HEK293 (cell line): ENCODE measurements around the gene BZW2.

Experiments used
- CTCF ChIA-PET: fragments of 350-600 bp; formaldehyde crosslinking; extraction: SDS; loops from one replicate; lab custom pipeline; 2021; ENCODE audit warnings: antibody characterized with exemption; lab: Yijun Ruan, JAX
- POLR2A ChIA-PET: fragments of 300-600 bp; formaldehyde crosslinking; extraction: SDS; loops from one replicate; lab custom pipeline; 2020; ENCODE audit warnings: antibody characterized with exemption, inconsistent platforms; lab: Yijun Ruan, JAX
- H3K27ac ChIP-seq: fragments of 200-500 bp; sonication (Bioruptor generic); 2 replicates; pipeline ENCODE4 v1.5.1; 2014; ENCODE audit warnings: low read depth, low read length, control low read depth, inconsistent platforms; ENCODE audit errors: extremely low read depth
- H3K36me3 ChIP-seq, 2 experiments: fragments of 200-500 bp in 1 of 2; sonication (Bioruptor generic) in 1 of 2; 1 replicate in 1 of 2; 2 replicates in 1 of 2; pipeline ENCODE4 v1.5.1; 2014 to 2017; ENCODE audit warnings: inconsistent platforms in 2 of 2, low read length in 2 of 2; ENCODE audit not compliant: control insufficient read depth in 2 of 2, insufficient read depth in 1 of 2
- H3K4me1 ChIP-seq: fragments of 200-500 bp; sonication (Bioruptor generic); 2 replicates; pipeline ENCODE4 v1.5.1; 2014; ENCODE audit warnings: mild to moderate bottlenecking, low read length, inconsistent platforms; ENCODE audit not compliant: control insufficient read depth, insufficient read depth
- H3K4me3 ChIP-seq: 2 replicates; pipeline ENCODE4 v1.5.1; 2011; ENCODE audit warnings: low read depth, mild to moderate bottlenecking, control low read depth, low read length, moderate library complexity
- H3K9me3 ChIP-seq: fragments of 200-500 bp; sonication (Bioruptor generic); 2 replicates; pipeline ENCODE4 v1.5.1; 2014; ENCODE audit warnings: low read depth, low read length, inconsistent platforms; ENCODE audit not compliant: control insufficient read depth, insufficient read depth
- GLIS1 ChIP-seq: fragments of 450-650 bp; formaldehyde crosslinking; IDR thresholded peaks from 2 replicates; pipeline ENCODE4 v1.5.1; 2016; ENCODE audit warnings: missing biosample characterization, missing genetic modification characterization
- KLF17 ChIP-seq: fragments of 450-650 bp; formaldehyde crosslinking; IDR thresholded peaks from 2 replicates; pipeline ENCODE4 v1.5.1; 2016; ENCODE audit warnings: missing biosample characterization, missing genetic modification characterization
- SALL2 ChIP-seq: fragments of 450-650 bp; formaldehyde crosslinking; IDR thresholded peaks from 2 replicates; pipeline ENCODE4 v1.5.0; 2017; ENCODE audit warnings: missing biosample characterization, mild to moderate bottlenecking, missing genetic modification characterization, borderline replicate concordance
- SCRT1 ChIP-seq: fragments of 450-650 bp; formaldehyde crosslinking; IDR thresholded peaks from 2 replicates; pipeline ENCODE4 v1.5.1; 2016; ENCODE audit warnings: missing biosample characterization, missing genetic modification characterization, borderline replicate concordance
- TCF7L2 ChIP-seq: IDR thresholded peaks from 2 replicates; pipeline ENCODE4 v1.6.1; 2011; ENCODE audit warnings: low read depth, mild to moderate bottlenecking, inconsistent platforms, low read length, moderate library complexity, borderline replicate concordance
- TSHZ1 ChIP-seq: fragments of 450-650 bp; formaldehyde crosslinking; IDR thresholded peaks from 2 replicates; pipeline ENCODE4 v1.5.1; 2016; ENCODE audit warnings: missing biosample characterization, missing genetic modification characterization, borderline replicate concordance
- ZBTB20 ChIP-seq: fragments of 450-650 bp; formaldehyde crosslinking; IDR thresholded peaks from 2 replicates; pipeline ENCODE4 v1.5.1; 2016; ENCODE audit warnings: missing biosample characterization, missing genetic modification characterization
- ZNF146 ChIP-seq: fragments of 450-650 bp; formaldehyde crosslinking; IDR thresholded peaks from 2 replicates; pipeline ENCODE4 v1.5.1; 2016; ENCODE audit warnings: missing biosample characterization, missing genetic modification characterization
- ZNF274 ChIP-seq, 2 experiments: fragments of 200-500 bp in 1 of 2; fragments of 450-650 bp in 1 of 2; sonication (Bioruptor generic) in 1 of 2; formaldehyde crosslinking in 1 of 2; IDR thresholded peaks; 2 replicates each; pipeline versions ENCODE4 v1.5.1 to v1.6.1; 2014 to 2016; ENCODE audit warnings: borderline replicate concordance in 1 of 2, inconsistent platforms in 1 of 2, low read length in 1 of 2, missing biosample characterization in 1 of 2, missing genetic modification characterization in 1 of 2
- ZNF350 ChIP-seq: fragments of 450-650 bp; formaldehyde crosslinking; IDR thresholded peaks from 2 replicates; pipeline ENCODE4 v1.5.0; 2017; ENCODE audit warnings: missing biosample characterization, mild to moderate bottlenecking, missing genetic modification characterization
- ZNF529 ChIP-seq: fragments of 450-650 bp; formaldehyde crosslinking; IDR thresholded peaks from 2 replicates; pipeline ENCODE4 v1.5.1; 2017; ENCODE audit warnings: missing genetic modification characterization, missing biosample characterization; ENCODE audit not compliant: insufficient replicate concordance
- ZNF555 ChIP-seq: fragments of 450-650 bp; formaldehyde crosslinking; conservative IDR thresholded peaks from 2 replicates; pipeline ENCODE4 v1.5.1; 2017; ENCODE audit warnings: missing biosample characterization, mild to moderate bottlenecking, missing genetic modification characterization, inconsistent platforms
- ZNF580 ChIP-seq: fragments of 450-650 bp; formaldehyde crosslinking; IDR thresholded peaks from 2 replicates; pipeline ENCODE4 v1.5.1; 2016; ENCODE audit warnings: missing biosample characterization, missing genetic modification characterization
- ZNF600 ChIP-seq: fragments of 450-650 bp; formaldehyde crosslinking; IDR thresholded peaks from 2 replicates; pipeline ENCODE4 v1.5.1; 2016; ENCODE audit warnings: missing biosample characterization, missing genetic modification characterization
- ZNF621 ChIP-seq: fragments of 450-650 bp; formaldehyde crosslinking; IDR thresholded peaks from 2 replicates; pipeline ENCODE4 v1.5.1; 2017; ENCODE audit warnings: missing biosample characterization, missing genetic modification characterization
- ZNF626 ChIP-seq: fragments of 450-650 bp; sonication (Bioruptor Pico); formaldehyde crosslinking; IDR thresholded peaks from 2 replicates; pipeline ENCODE4 v1.5.1; 2018; ENCODE audit warnings: missing biosample characterization, missing genetic modification characterization, inconsistent platforms
- ZNF629 ChIP-seq: fragments of 450-650 bp; formaldehyde crosslinking; IDR thresholded peaks from 2 replicates; pipeline ENCODE4 v1.5.1; 2017; ENCODE audit warnings: missing biosample characterization, missing genetic modification characterization
- ZNF664 ChIP-seq: fragments of 450-650 bp; formaldehyde crosslinking; IDR thresholded peaks from 2 replicates; pipeline ENCODE4 v1.5.1; 2016; ENCODE audit warnings: missing biosample characterization, missing genetic modification characterization
- ZNF670 ChIP-seq: fragments of 450-650 bp; formaldehyde crosslinking; IDR thresholded peaks from 2 replicates; pipeline ENCODE4 v1.5.1; 2016; ENCODE audit warnings: missing biosample characterization, missing genetic modification characterization, low read depth
- ZNF701 ChIP-seq: fragments of 450-650 bp; formaldehyde crosslinking; IDR thresholded peaks from 2 replicates; pipeline ENCODE4 v1.5.1; 2016; ENCODE audit warnings: missing biosample characterization, missing genetic modification characterization
- ZXDB ChIP-seq: fragments of 450-650 bp; formaldehyde crosslinking; IDR thresholded peaks from 2 replicates; pipeline ENCODE4 v1.5.1; 2016; ENCODE audit warnings: missing biosample characterization, missing genetic modification characterization
- TF ChIP-seq, protein P1 (sequence below): fragments of 450-650 bp; formaldehyde crosslinking; IDR thresholded peaks from 2 replicates; pipeline ENCODE4 v1.5.1; 2016; ENCODE audit warnings: missing biosample characterization, missing genetic modification characterization

The BZW2 gene

GRCh38 chr7:16626388-16626787 is 19.6 kb upstream of the BZW2 start:
- TF ChIP-seq ZNF274 (IDR thresholded peaks at IDR 0.05; ENCODE audit: low read length) (no peak), ZNF274 (tag by site-specific recombination; IDR thresholded peaks at IDR 0.05; ENCODE audit: borderline replicate concordance) (no peak), ZNF701 (no peak), TSHZ1 (tag by site-specific recombination) (no peak), SALL2 (tag by site-specific recombination) (no peak), ZNF664 (no peak), ZNF350 (tag by site-specific recombination) (no peak), GLIS1 (no peak), SCRT1 (tag by site-specific recombination) (no peak), ZXDB (tag by site-specific recombination) (no peak), KLF17 (tag by site-specific recombination) (no peak), ZNF629 (no peak), TCF7L2 (no peak), ZNF600 (no peak), ZNF529 (no peak), ZNF626 (no peak), ZNF146 (tag by site-specific recombination) (no peak), ZBTB20 (tag by site-specific recombination) (no peak)
- TF ChIP-seq, protein P1, sequence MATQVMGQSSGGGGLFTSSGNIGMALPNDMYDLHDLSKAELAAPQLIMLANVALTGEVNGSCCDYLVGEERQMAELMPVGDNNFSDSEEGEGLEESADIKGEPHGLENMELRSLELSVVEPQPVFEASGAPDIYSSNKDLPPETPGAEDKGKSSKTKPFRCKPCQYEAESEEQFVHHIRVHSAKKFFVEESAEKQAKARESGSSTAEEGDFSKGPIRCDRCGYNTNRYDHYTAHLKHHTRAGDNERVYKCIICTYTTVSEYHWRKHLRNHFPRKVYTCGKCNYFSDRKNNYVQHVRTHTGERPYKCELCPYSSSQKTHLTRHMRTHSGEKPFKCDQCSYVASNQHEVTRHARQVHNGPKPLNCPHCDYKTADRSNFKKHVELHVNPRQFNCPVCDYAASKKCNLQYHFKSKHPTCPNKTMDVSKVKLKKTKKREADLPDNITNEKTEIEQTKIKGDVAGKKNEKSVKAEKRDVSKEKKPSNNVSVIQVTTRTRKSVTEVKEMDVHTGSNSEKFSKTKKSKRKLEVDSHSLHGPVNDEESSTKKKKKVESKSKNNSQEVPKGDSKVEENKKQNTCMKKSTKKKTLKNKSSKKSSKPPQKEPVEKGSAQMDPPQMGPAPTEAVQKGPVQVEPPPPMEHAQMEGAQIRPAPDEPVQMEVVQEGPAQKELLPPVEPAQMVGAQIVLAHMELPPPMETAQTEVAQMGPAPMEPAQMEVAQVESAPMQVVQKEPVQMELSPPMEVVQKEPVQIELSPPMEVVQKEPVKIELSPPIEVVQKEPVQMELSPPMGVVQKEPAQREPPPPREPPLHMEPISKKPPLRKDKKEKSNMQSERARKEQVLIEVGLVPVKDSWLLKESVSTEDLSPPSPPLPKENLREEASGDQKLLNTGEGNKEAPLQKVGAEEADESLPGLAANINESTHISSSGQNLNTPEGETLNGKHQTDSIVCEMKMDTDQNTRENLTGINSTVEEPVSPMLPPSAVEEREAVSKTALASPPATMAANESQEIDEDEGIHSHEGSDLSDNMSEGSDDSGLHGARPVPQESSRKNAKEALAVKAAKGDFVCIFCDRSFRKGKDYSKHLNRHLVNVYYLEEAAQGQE (tag by site-specific recombination): no peak
- no peak overlapping the region for H3K27ac ChIP-seq
- ChIA-PET POLR2A (no interaction called here), CTCF (no interaction called here)
- H3K36me3 ChIP-seq: peaks cover 6 to 24% of the 10 kb centered on the region in 2 experiments
- no peaks in the 10 kb centered on the region for H3K4me1 ChIP-seq
- H3K9me3 ChIP-seq: no peaks in the 10 kb centered on the region
- H3K4me3 ChIP-seq: no peak overlapping the region

DNA sequence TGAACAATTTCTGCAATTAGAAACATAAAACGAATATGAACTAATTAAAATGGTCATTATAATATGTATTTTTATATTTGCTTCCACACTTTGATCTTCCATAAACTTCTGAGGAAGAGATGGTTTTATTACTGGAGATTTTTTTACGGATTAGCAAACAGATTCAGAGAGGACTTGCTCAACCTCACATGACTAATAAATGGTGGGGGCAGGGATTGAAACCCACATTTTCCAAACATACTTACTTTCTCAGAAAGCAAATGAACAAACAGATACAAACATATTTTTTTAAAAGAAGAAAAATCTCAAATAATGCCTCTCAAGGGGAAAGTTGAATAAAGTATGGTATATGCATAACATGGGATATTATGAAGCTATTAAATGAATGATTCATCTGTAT is 18.7 kb upstream of the BZW2 start:
- no peak overlapping the region for H3K4me3 ChIP-seq
- H3K9me3 ChIP-seq: no peaks in the 10 kb centered on the region
- H3K36me3 ChIP-seq: peaks cover 3 to 24% of the 10 kb centered on the region in 2 experiments
- no peak overlapping the region for H3K27ac ChIP-seq
- H3K4me1 ChIP-seq: no peaks in the 10 kb centered on the region
- ChIA-PET CTCF (interaction anchor here (0.6 kb wide), 1 partner anchor 40 kb away, joined by 3 read pairs; no protein-coding TSS in a partner anchor), POLR2A (no interaction called here)
- TF ChIP-seq ZBTB20 (tag by site-specific recombination): no peak
- no peak for TF ChIP-seq ZNF580 (tag by site-specific recombination)
- TF ChIP-seq ZNF555 (tag by site-specific recombination): no peak
- TF ChIP-seq ZNF670 (tag by site-specific recombination): no peak
- no peak for TF ChIP-seq ZNF621 (tag by site-specific recombination)
